Endodermal cell (in vitro differentiated cells): ENCODE measurements around the gene UBN1. TPM values are rescaled to one million over a fixed set of nuclear protein-coding genes. Genes with fewer than 3 reads are reported as not detected.

ENCODE experiments used
- DNase-seq: peaks from one replicate; pipeline ENCODE4 v3.0.0-alpha.2; 2017
- H3K27ac ChIP-seq: 2 replicates; pipeline ENCODE4 v1.5.1; 2013; ENCODE audit warnings: mild to moderate bottlenecking, low read depth, low read length, moderate library complexity
- H3K27me3 ChIP-seq: 2 replicates; pipeline ENCODE4 v1.6.1; 2013; ENCODE audit warnings: mild to moderate bottlenecking, low read length, moderate library complexity; ENCODE audit not compliant: insufficient read depth, control insufficient read depth, poor library complexity, severe bottlenecking
- H3K36me3 ChIP-seq: 2 replicates; pipeline ENCODE4 v1.7.0; 2013; ENCODE audit warnings: mild to moderate bottlenecking, low read length, moderate library complexity; ENCODE audit not compliant: control insufficient read depth, insufficient read depth
- H3K4me1 ChIP-seq: one replicate; pipeline ENCODE4 v1.7.0; 2013; ENCODE audit warnings: low read length; ENCODE audit not compliant: control insufficient read depth, insufficient read depth
- H3K4me3 ChIP-seq: 2 replicates; pipeline ENCODE4 v1.5.1; 2013; ENCODE audit warnings: mild to moderate bottlenecking, low read length, moderate library complexity
- H3K9ac ChIP-seq: 2 replicates; pipeline ENCODE4 v1.6.1; 2013; ENCODE audit warnings: mild to moderate bottlenecking, low read length, moderate library complexity; ENCODE audit not compliant: poor library complexity, severe bottlenecking; ENCODE audit errors: extremely low read depth
- H3K9me3 ChIP-seq: 2 replicates; pipeline ENCODE4 v1.6.1; 2013; ENCODE audit warnings: mild to moderate bottlenecking, low read length, moderate library complexity; ENCODE audit not compliant: control insufficient read depth
- H3K27ac Mint-ChIP-seq: 2 replicates; pipeline ENCODE4 v1.8.0; 2020; ENCODE audit warnings: mixed read lengths
- H3K27me3 Mint-ChIP-seq: 2 replicates; pipeline ENCODE4 v1.8.0; 2021; ENCODE audit warnings: mild to moderate bottlenecking, mixed read lengths; ENCODE audit not compliant: insufficient read depth
- H3K36me3 Mint-ChIP-seq: 2 replicates; pipeline ENCODE4 v1.8.0; 2020; ENCODE audit warnings: low read depth, mixed read lengths
- H3K4me1 Mint-ChIP-seq: 2 replicates; pipeline ENCODE4 v1.8.0; 2020; ENCODE audit warnings: mixed read lengths
- H3K4me3 Mint-ChIP-seq: 2 replicates; pipeline ENCODE4 v1.8.0; 2020; ENCODE audit warnings: mild to moderate bottlenecking, moderate library complexity, mixed read lengths
- H3K9me3 Mint-ChIP-seq: 2 replicates; pipeline ENCODE4 v1.8.0; 2020; ENCODE audit warnings: mild to moderate bottlenecking, mixed read lengths
- CTCF ChIP-seq: fragments of 200-600 bp; sonication (generic); conservative IDR thresholded peaks from 2 replicates; pipeline ENCODE4 v1.5.0; 2021; ENCODE audit warnings: antibody characterized with exemption, mild to moderate bottlenecking
- WGBS, 2 experiments: methylation state at CpG; one replicate each; pipeline versions ENCODE4 v1.1.5 to v1.1.7; 2013; ENCODE audit warnings: missing lambda C conversion rate in 2 of 2, mixed read lengths in 1 of 2; ENCODE audit not compliant: insufficient coverage in 1 of 2, insufficient read length in 1 of 2; 5-methylcytosine and 5-hydroxymethylcytosine counted together
- total RNA-seq, 2 donors: library from RNA; stranded (reverse); fragmentation: NEBNext Ultra II Directional in 1 of 2; extraction: Animal tissue kit (Norgen Biotek cat#: 25700) in 1 of 2; gene quantifications; 2 replicates in 1 of 2; 3 replicates in 1 of 2; pipeline ENCODE4 v1.2.1, GENCODE V29; 2021

Gene UBN1
- total RNA-seq, 2 donors from 2014 or later = 36.8 to 46.7 TPM

- no peak for TF ChIP-seq CTCF
- Histone ChIP-seq H3K9me3 (no peaks in the 10 kb centered on the region), H3K9ac (no peak overlapping the region), H3K27me3 (no peaks in the 10 kb centered on the region), H3K36me3 (peaks cover 69% of the 10 kb centered on the region), H3K4me3 (no peak overlapping the region), H3K4me1 (peaks cover 8% of the 10 kb centered on the region), H3K27ac (no peak overlapping the region)
- Mint-ChIP-seq H3K27ac (peak overlapping the region; percentile 73), H3K36me3 (peaks cover 57% of the 10 kb centered on the region), H3K4me1 (peaks cover 13% of the 10 kb centered on the region), H3K4me3 (no peak overlapping the region), H3K9me3 (no peaks in the 10 kb centered on the region), H3K27me3 (no peaks in the 10 kb centered on the region)
- no peak for DNase-seq
- WGBS, 2 experiments = 96 to 97% methylated on average over 12 of the region's 12 CpGs
These were observed 19.3 kb downstream of the UBN1 start for GRCh38 chr16:4866586-4866985.

- DNase-seq = no peak
- 91 to 93% methylated on average over 5 of the region's 5 CpGs for WGBS, 2 experiments
- Histone ChIP-seq H3K9me3 (no peaks in the 10 kb centered on the region), H3K27me3 (no peaks in the 10 kb centered on the region), H3K4me3 (no peak overlapping the region), H3K9ac (no peak overlapping the region), H3K27ac (no peak overlapping the region), H3K4me1 (peaks cover 8% of the 10 kb centered on the region), H3K36me3 (peaks cover 68% of the 10 kb centered on the region)
- Mint-ChIP-seq H3K36me3 (peaks cover 58% of the 10 kb centered on the region), H3K27me3 (no peaks in the 10 kb centered on the region), H3K27ac (peak overlapping the region; percentile 20), H3K9me3 (no peaks in the 10 kb centered on the region), H3K4me3 (no peak overlapping the region), H3K4me1 (peaks cover 13% of the 10 kb centered on the region)
- no peak for TF ChIP-seq CTCF
These were observed 20.7 kb downstream of the UBN1 start for GRCh38 chr16:4868026-4868425.

GRCh38 chr16:4868535-4868934, 21.3 kb downstream of the UBN1 start:
- Histone ChIP-seq H3K4me1 (peaks cover 8% of the 10 kb centered on the region), H3K9me3 (no peaks in the 10 kb centered on the region), H3K9ac (no peak overlapping the region), H3K27ac (no peak overlapping the region), H3K4me3 (no peak overlapping the region), H3K36me3 (peaks cover 68% of the 10 kb centered on the region), H3K27me3 (no peaks in the 10 kb centered on the region)
- Mint-ChIP-seq H3K27me3 (no peaks in the 10 kb centered on the region), H3K36me3 (peaks cover 57% of the 10 kb centered on the region), H3K4me3 (no peak overlapping the region), H3K27ac (peak overlapping the region; percentile 61), H3K4me1 (peaks cover 13% of the 10 kb centered on the region), H3K9me3 (no peaks in the 10 kb centered on the region)
- TF ChIP-seq CTCF = no peak
- DNase-seq = no peak
- 88 to 100% methylated on average over 6 to 7 of the region's 7 CpGs for WGBS, 2 experiments
